H9 (cell line): Measurements from ENCODE around the gene CERS6. TPM values are rescaled to one million over a fixed set of nuclear protein-coding genes. Genes with fewer than 3 reads are reported as not detected.

Experiments
- DNase-seq: peaks from one replicate; pipeline ENCODE4 v3.0.0-alpha.2; 2017
- H2AFZ ChIP-seq: one replicate; pipeline ENCODE4 v1.6.1; 2013; ENCODE audit warnings: mild to moderate bottlenecking, low read length, control low read depth, moderate library complexity
- H2AK5ac ChIP-seq: 2 replicates; pipeline ENCODE4 v1.6.1; 2013; ENCODE audit warnings: low read length, control low read depth, mixed read lengths; ENCODE audit not compliant: insufficient read length
- H2BK120ac ChIP-seq: one replicate; pipeline ENCODE4 v1.6.1; 2013; ENCODE audit warnings: low read depth, mild to moderate bottlenecking, low read length, control low read depth, inconsistent platforms; ENCODE audit not compliant: poor library complexity, severe bottlenecking
- H2BK12ac ChIP-seq: 2 replicates; pipeline ENCODE4 v1.6.1; 2013; ENCODE audit warnings: low read length, control low read depth, mixed read lengths, low read depth; ENCODE audit not compliant: insufficient read length
- H2BK15ac ChIP-seq: 2 replicates; pipeline ENCODE4 v1.6.1; 2013; ENCODE audit warnings: low read depth, low read length, control low read depth
- H2BK20ac ChIP-seq: one replicate; pipeline ENCODE4 v1.6.1; 2013; ENCODE audit warnings: low read depth, mild to moderate bottlenecking, low read length, control low read depth, inconsistent platforms; ENCODE audit not compliant: poor library complexity, severe bottlenecking
- H2BK5ac ChIP-seq: 2 replicates; pipeline ENCODE4 v1.6.1; 2013; ENCODE audit warnings: low read length, control low read depth, mixed read lengths; ENCODE audit not compliant: insufficient read length
- H3K14ac ChIP-seq: 2 replicates; pipeline ENCODE4 v1.6.1; 2013; ENCODE audit warnings: low read length, control low read depth; ENCODE audit not compliant: insufficient read depth
- H3K18ac ChIP-seq: 2 replicates; pipeline ENCODE4 v1.6.1; 2013; ENCODE audit warnings: low read depth, mild to moderate bottlenecking, mixed read lengths, low read length, control low read depth; ENCODE audit not compliant: insufficient read length
- H3K23ac ChIP-seq: 2 replicates; pipeline ENCODE4 v1.6.1; 2013; ENCODE audit warnings: low read length, control low read depth, mixed read lengths, low read depth; ENCODE audit not compliant: insufficient read length
- H3K23me2 ChIP-seq: 2 replicates; pipeline ENCODE4 v1.6.1; 2013; ENCODE audit warnings: low read depth, mild to moderate bottlenecking, mixed read lengths, low read length, control low read depth; ENCODE audit not compliant: insufficient read length, poor library complexity, severe bottlenecking
- H3K27ac ChIP-seq: 2 replicates; pipeline ENCODE4 v1.5.1; 2013; ENCODE audit warnings: low read length, control low read depth, mixed read lengths, low read depth; ENCODE audit not compliant: insufficient read length
- H3K27me3 ChIP-seq: 2 replicates; pipeline ENCODE4 v1.6.1; 2013; ENCODE audit warnings: low read length, control low read depth, inconsistent platforms; ENCODE audit not compliant: insufficient read depth
- H3K4ac ChIP-seq: 2 replicates; pipeline ENCODE4 v1.6.1; 2013; ENCODE audit warnings: low read depth, mild to moderate bottlenecking, control low read depth, inconsistent platforms, low read length, moderate library complexity
- H3K4me1 ChIP-seq: 2 replicates; pipeline ENCODE4 v1.6.1; 2013; ENCODE audit warnings: low read length, control low read depth, inconsistent platforms; ENCODE audit not compliant: insufficient read depth
- H3K4me2 ChIP-seq: 2 replicates; pipeline ENCODE4 v1.6.1; 2013; ENCODE audit warnings: low read length, control low read depth, mixed read lengths; ENCODE audit not compliant: insufficient read length, insufficient read depth
- H3K56ac ChIP-seq: 2 replicates; pipeline ENCODE4 v1.6.1; 2013; ENCODE audit warnings: low read depth, mild to moderate bottlenecking, mixed read lengths, low read length, control low read depth; ENCODE audit not compliant: insufficient read length
- H3K79me1 ChIP-seq: 2 replicates; pipeline ENCODE4 v1.6.1; 2013; ENCODE audit warnings: low read depth, mild to moderate bottlenecking, moderate library complexity, low read length, control low read depth, inconsistent platforms; ENCODE audit not compliant: insufficient read depth, poor library complexity, severe bottlenecking
- H3K79me2 ChIP-seq: 2 replicates; pipeline ENCODE4 v1.6.1; 2013; ENCODE audit warnings: low read length, control low read depth, inconsistent platforms; ENCODE audit not compliant: insufficient read depth
- H3K9ac ChIP-seq: 2 replicates; pipeline ENCODE4 v1.6.1; 2013; ENCODE audit warnings: low read length, control low read depth, mixed read lengths; ENCODE audit not compliant: insufficient read length; ENCODE audit errors: extremely low read depth
- H3K9me3 ChIP-seq: one replicate; pipeline ENCODE4 v1.6.1; 2013; ENCODE audit warnings: low read depth, low read length, inconsistent platforms; ENCODE audit not compliant: control insufficient read depth
- H3T11ph ChIP-seq: one replicate; pipeline ENCODE4 v1.6.1; 2013; ENCODE audit warnings: mild to moderate bottlenecking, low read length, control low read depth, inconsistent platforms
- H4K20me1 ChIP-seq: one replicate; pipeline ENCODE4 v1.6.1; 2013; ENCODE audit not compliant: control insufficient read depth, insufficient read length, insufficient read depth
- H4K5ac ChIP-seq: 2 replicates; pipeline ENCODE4 v1.6.1; 2013; ENCODE audit warnings: low read depth, mild to moderate bottlenecking, mixed read lengths, low read length, control low read depth; ENCODE audit not compliant: insufficient read length
- H4K8ac ChIP-seq: replicated peaks from 2 replicates; pipeline ENCODE4 v1.6.1; 2013; ENCODE audit warnings: low read length, control low read depth, mixed read lengths, low read depth; ENCODE audit not compliant: insufficient read length
- H4K91ac ChIP-seq: 2 replicates; pipeline ENCODE4 v1.6.1; 2013; ENCODE audit warnings: low read depth, mild to moderate bottlenecking, moderate library complexity, mixed read lengths, low read length, control low read depth; ENCODE audit not compliant: insufficient read length
- H3K27ac Mint-ChIP-seq, 3 experiments: 2 replicates in 2 of 3; 3 replicates in 1 of 3; pipeline ENCODE4 v1.8.0; 2020 to 2021; ENCODE audit warnings: mixed read lengths in 3 of 3, mild to moderate bottlenecking in 1 of 3, moderate library complexity in 1 of 3
- H3K27me3 Mint-ChIP-seq: 2 replicates; pipeline ENCODE4 v1.8.0; 2021; ENCODE audit warnings: low read depth, mild to moderate bottlenecking, moderate library complexity, mixed read lengths
- H3K36me3 Mint-ChIP-seq, 3 experiments: 2 replicates in 2 of 3; 3 replicates in 1 of 3; pipeline ENCODE4 v1.8.0; 2020 to 2021; ENCODE audit warnings: low read depth in 3 of 3, mixed read lengths in 3 of 3; ENCODE audit not compliant: insufficient read depth in 1 of 3
- H3K4me1 Mint-ChIP-seq, 2 experiments: 2 replicates each; pipeline ENCODE4 v1.8.0; 2020; ENCODE audit warnings: mixed read lengths in 2 of 2
- H3K4me3 Mint-ChIP-seq, 2 experiments: 2 replicates in 1 of 2; 3 replicates in 1 of 2; pipeline ENCODE4 v1.8.0; 2020 to 2021; ENCODE audit warnings: mild to moderate bottlenecking in 2 of 2, mixed read lengths in 2 of 2, moderate library complexity in 1 of 2
- H3K9me3 Mint-ChIP-seq, 2 experiments: 2 replicates in 1 of 2; 3 replicates in 1 of 2; pipeline ENCODE4 v1.8.0; 2020; ENCODE audit warnings: mild to moderate bottlenecking in 2 of 2, mixed read lengths in 2 of 2, moderate library complexity in 1 of 2
- WGBS: extraction: QIAGEN DNeasy Blood & Tissue Kit; methylation state at CpG from one replicate; pipeline ENCODE4 v1.1.7; 2013; ENCODE audit warnings: missing lambda C conversion rate, low lambda C conversion rate, mixed read lengths; ENCODE audit not compliant: insufficient read length; ENCODE audit errors: extremely low coverage; 5-methylcytosine and 5-hydroxymethylcytosine counted together
- total RNA-seq: library from RNA; stranded (reverse); gene quantifications from 2 replicates; pipeline ENCODE4 v1.2.1, GENCODE V29; 2021
- TF ChIP-seq, protein P1 (sequence below): fragments of 200-600 bp; sonication (generic); conservative IDR thresholded peaks from 3 replicates; pipeline ENCODE4 v1.8.0; 2021; ENCODE audit warnings: antibody characterized with exemption, mild to moderate bottlenecking

The CERS6 gene
- total RNA-seq, 1 experiment from 2014 or later = 17.7 TPM

- no peak overlapping the region for H3K14ac ChIP-seq
- no peak overlapping the region for H2BK5ac ChIP-seq
- H3K79me1 ChIP-seq = peaks cover 2% of the 10 kb centered on the region
- no peak overlapping the region for H2BK12ac ChIP-seq
- no peak overlapping the region for H3K4me3 Mint-ChIP-seq
- H3K36me3 Mint-ChIP-seq = peaks cover 14 to 26% (median 16%) of the 10 kb centered on the region in 3 experiments
- H3K9me3 Mint-ChIP-seq = peaks cover 12 to 13% of the 10 kb centered on the region in 2 experiments
- no peak overlapping the region for H2BK20ac ChIP-seq
- no CpG with 5 or more reads among the region's 1 CpG for WGBS
- no peak overlapping the region for H2AK5ac ChIP-seq
- TF ChIP-seq, protein P1, sequence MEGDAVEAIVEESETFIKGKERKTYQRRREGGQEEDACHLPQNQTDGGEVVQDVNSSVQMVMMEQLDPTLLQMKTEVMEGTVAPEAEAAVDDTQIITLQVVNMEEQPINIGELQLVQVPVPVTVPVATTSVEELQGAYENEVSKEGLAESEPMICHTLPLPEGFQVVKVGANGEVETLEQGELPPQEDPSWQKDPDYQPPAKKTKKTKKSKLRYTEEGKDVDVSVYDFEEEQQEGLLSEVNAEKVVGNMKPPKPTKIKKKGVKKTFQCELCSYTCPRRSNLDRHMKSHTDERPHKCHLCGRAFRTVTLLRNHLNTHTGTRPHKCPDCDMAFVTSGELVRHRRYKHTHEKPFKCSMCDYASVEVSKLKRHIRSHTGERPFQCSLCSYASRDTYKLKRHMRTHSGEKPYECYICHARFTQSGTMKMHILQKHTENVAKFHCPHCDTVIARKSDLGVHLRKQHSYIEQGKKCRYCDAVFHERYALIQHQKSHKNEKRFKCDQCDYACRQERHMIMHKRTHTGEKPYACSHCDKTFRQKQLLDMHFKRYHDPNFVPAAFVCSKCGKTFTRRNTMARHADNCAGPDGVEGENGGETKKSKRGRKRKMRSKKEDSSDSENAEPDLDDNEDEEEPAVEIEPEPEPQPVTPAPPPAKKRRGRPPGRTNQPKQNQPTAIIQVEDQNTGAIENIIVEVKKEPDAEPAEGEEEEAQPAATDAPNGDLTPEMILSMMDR = no peak
- no peak overlapping the region for H3K56ac ChIP-seq
- H3K9me3 ChIP-seq = peaks cover 5% of the 10 kb centered on the region
- H2BK120ac ChIP-seq = no peak overlapping the region
- H3K4me2 ChIP-seq = no peak overlapping the region
- no peak overlapping the region for H3K27ac ChIP-seq
- H3K18ac ChIP-seq = no peak overlapping the region
- DNase-seq = no peak
- 0 out of 2 replicates have a peak, but pooled peaks cover 1% of the 10 kb centered on the region for H3K79me2 ChIP-seq
- no peak overlapping the region for H2AFZ ChIP-seq
- H3T11ph ChIP-seq = no peak overlapping the region
- H3K23ac ChIP-seq = no peak overlapping the region
- H4K5ac ChIP-seq = no peak overlapping the region
- peaks cover 20 to 23% of the 10 kb centered on the region in 2 experiments for H3K4me1 Mint-ChIP-seq
- no peak overlapping the region for H3K9ac ChIP-seq
- peaks cover 3% of the 10 kb centered on the region; the same call in 1 of the 2 replicates for H3K4me1 ChIP-seq
- H4K20me1 ChIP-seq = no peaks in the 10 kb centered on the region
- no peak overlapping the region for H4K91ac ChIP-seq
- H3K27ac Mint-ChIP-seq = peak overlapping the region in 2 of 3 experiments; percentile 71 to 94; a peak in 3 of 7 replicates
- no peak overlapping the region for H4K8ac ChIP-seq
- no peak overlapping the region for H2BK15ac ChIP-seq
- H3K27me3 Mint-ChIP-seq = no peaks in the 10 kb centered on the region
- H3K27me3 ChIP-seq = no peaks in the 10 kb centered on the region
- H3K4ac ChIP-seq = no peak overlapping the region
- no peaks in the 10 kb centered on the region for H3K23me2 ChIP-seq
Observed at GRCh38 chr2:168543935-168544334, 87.9 kb downstream of the CERS6 start.
